Caki2 (cell line): Measurements from ENCODE around the gene EN2. TPM values are rescaled to one million over a fixed set of nuclear protein-coding genes. Genes with fewer than 3 reads are reported as not detected.

Experiments
- DNase-seq: peaks from one replicate; pipeline ENCODE4 v3.0.0-alpha.2; 2015; ENCODE audit warnings: low read depth
- in situ Hi-C: cut with HindIII; loops from 2 replicates; pipeline ENCODE4 v1.10.0; 2016; ENCODE audit warnings: low sequenced_read_pairs, low pct_unique_long_range_greater_than_20kb, mixed read lengths
- total RNA-seq: library from RNA; depleted of rRNA; stranded (reverse); fragments of >200 nt; shearing (Covaris generic); gene quantifications from 2 replicates; pipeline ENCODE4 v1.2.3, GENCODE V29; 2014; ENCODE audit warnings: low replicate concordance; rRNA removed

The EN2 gene
- total RNA-seq, 1 experiment from 2014 or later: 1.3 TPM

- in situ Hi-C loops: no loop called here
- DNase-seq: no peak
These were observed 54.4 kb downstream of the EN2 start for GRCh38 chr7:155512246-155512887.

GRCh38 chr7:155513543-155514285 lies 55.8 kb downstream of the EN2 start:
- DNase-seq: no peak
- in situ Hi-C loops: no loop called here

GRCh38 chr7:155514296-155514695 lies 56.4 kb downstream of the EN2 start:
- DNase-seq: no peak

More at GRCh38 chr7:155514296-155514695, 56.4 kb downstream of the EN2 start:
- in situ Hi-C loops: no loop called here

Other genes with a start within 250 kb of the EN2 start
- 61.5 and 72.9 TPM in 2 replicates for gene INSIG1, start 160.3 kb upstream of the EN2 start, total RNA-seq
- not detected in 2 replicates for gene CNPY1, start 88.4 kb downstream of the EN2 start, total RNA-seq
- 7.3 and 29.9 TPM in 2 replicates for gene RBM33, start 186.5 kb downstream of the EN2 start, total RNA-seq